NT2/D1 (cell line): ENCODE measurements around the gene ERCC3.

ENCODE experiments used
- SUZ12 ChIP-seq: IDR thresholded peaks from 2 replicates; pipeline ENCODE4 v1.6.1; 2011; ENCODE audit not compliant: insufficient read length, insufficient read depth; ENCODE audit errors: extremely low read depth
- ZNF274 ChIP-seq: IDR thresholded peaks from 2 replicates; pipeline ENCODE4 v1.6.1; 2011; ENCODE audit warnings: mild to moderate bottlenecking, low read depth, low read length

DNA sequence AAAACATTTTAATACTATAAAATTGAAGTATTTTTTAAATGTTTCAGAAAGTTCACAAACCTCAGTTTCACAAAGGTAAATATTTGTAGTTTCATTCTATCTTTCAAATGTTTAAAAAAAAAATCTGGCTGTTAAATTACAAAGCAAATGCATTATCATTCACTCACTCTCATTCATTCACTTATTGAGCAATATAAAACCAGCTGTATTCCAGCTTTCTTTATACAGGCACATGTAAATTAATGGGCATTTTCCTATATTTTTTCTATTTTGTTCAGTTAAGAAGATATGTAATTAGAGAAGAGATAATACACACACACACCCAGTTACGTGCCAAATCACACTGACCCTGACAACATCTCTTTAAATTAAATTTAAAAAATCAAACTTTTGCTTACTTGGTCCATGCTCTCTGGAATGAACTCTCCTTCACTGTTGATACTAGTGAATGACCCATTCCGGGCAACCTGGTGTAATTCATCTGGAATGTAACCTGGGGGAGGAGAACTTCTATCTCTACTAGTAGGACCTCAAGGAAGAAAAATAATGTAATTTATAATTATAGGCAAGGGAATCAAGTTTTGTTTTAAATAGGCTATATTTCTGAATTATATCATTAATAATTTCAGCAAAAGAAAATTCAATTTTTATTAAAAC, 32.5 kb upstream of the ERCC3 start:
- no peak for TF ChIP-seq ZNF274
- no peak for TF ChIP-seq SUZ12
